Left lung (tissue), 10 donors: ENCODE data around the gene RCOR2. TPM values are rescaled to one million over a fixed set of nuclear protein-coding genes. Genes with fewer than 3 reads are reported as not detected.

Experiments used
- ATAC-seq: fragments of 200-7000 bp; cut with Tn5 transposase; one replicate; pipeline ENCODE4 v1.9.1; 2020; ENCODE audit warnings: moderate library complexity
- DNase-seq, 4 donors: peaks; one replicate each; pipeline ENCODE4 v3.0.0-alpha.2; 2013 to 2020
- H3K27ac ChIP-seq, 2 donors: fragments of 200-600 bp; sonication (generic) in 1 of 2; one replicate each; pipeline versions ENCODE4 v1.5.0 to v1.8.0; 2020 to 2021
- H3K27me3 ChIP-seq, 2 donors: fragments of 200-600 bp; sonication (generic) in 1 of 2; one replicate each; pipeline versions ENCODE4 v1.5.0 to v1.8.0; 2020 to 2021
- H3K36me3 ChIP-seq, 2 donors: fragments of 200-600 bp; sonication (generic) in 1 of 2; one replicate each; pipeline versions ENCODE4 v1.5.0 to v1.8.0; 2020 to 2021
- H3K4me1 ChIP-seq, 2 donors: fragments of 200-600 bp; one replicate each; pipeline ENCODE4 v1.8.0; 2021
- H3K4me3 ChIP-seq, 2 donors: fragments of 200-600 bp; sonication (generic) in 1 of 2; one replicate each; pipeline versions ENCODE4 v1.5.0 to v1.8.0; 2020 to 2021; ENCODE audit warnings: mild to moderate bottlenecking in 1 of 2
- H3K9me3 ChIP-seq, 2 donors: fragments of 200-600 bp; sonication (generic) in 1 of 2; one replicate each; pipeline versions ENCODE4 v1.5.0 to v1.8.0; 2020 to 2021
- intact Hi-C, 2 donors: fragments of 100-400 bp; cut with DNase I; formaldehyde crosslinking; loops; one replicate each; pipeline versions ENCODE4 v1.11.2 to v1.14.2; 2022
- polyA plus RNA-seq, 6 donors: library from polyadenylated mRNA; unstranded; fragments of 120-200 nt; gene quantifications; one replicate each; pipeline ENCODE4 v1.2.1, GENCODE V29; 2013; ENCODE audit not compliant: insufficient read length in 6 of 6
- total RNA-seq, 2 donors: library from RNA; stranded (reverse); fragmentation: NEBNext Ultra II Directional; extraction: Animal tissue kit (Norgen Biotek cat#: 25700); gene quantifications; one replicate each; pipeline ENCODE4 v1.2.1, GENCODE V29; 2021
- TF ChIP-seq, protein P1 (sequence below), 2 donors: fragments of 200-600 bp; sonication (generic) in 1 of 2; IDR thresholded peaks; one replicate each; pipeline versions ENCODE4 v1.5.0 to v1.8.0; 2021; ENCODE audit warnings: antibody characterized with exemption in 2 of 2
- donor health status: DM: no; HTN: yes; CAD: no.
- donor health status: DM: no; HTN: no; CAD: no.

RCOR2 gene
- total and polyA plus RNA-seq, 8 donors, result 0.45 to 17.4 (median 12.4) TPM

DNA sequence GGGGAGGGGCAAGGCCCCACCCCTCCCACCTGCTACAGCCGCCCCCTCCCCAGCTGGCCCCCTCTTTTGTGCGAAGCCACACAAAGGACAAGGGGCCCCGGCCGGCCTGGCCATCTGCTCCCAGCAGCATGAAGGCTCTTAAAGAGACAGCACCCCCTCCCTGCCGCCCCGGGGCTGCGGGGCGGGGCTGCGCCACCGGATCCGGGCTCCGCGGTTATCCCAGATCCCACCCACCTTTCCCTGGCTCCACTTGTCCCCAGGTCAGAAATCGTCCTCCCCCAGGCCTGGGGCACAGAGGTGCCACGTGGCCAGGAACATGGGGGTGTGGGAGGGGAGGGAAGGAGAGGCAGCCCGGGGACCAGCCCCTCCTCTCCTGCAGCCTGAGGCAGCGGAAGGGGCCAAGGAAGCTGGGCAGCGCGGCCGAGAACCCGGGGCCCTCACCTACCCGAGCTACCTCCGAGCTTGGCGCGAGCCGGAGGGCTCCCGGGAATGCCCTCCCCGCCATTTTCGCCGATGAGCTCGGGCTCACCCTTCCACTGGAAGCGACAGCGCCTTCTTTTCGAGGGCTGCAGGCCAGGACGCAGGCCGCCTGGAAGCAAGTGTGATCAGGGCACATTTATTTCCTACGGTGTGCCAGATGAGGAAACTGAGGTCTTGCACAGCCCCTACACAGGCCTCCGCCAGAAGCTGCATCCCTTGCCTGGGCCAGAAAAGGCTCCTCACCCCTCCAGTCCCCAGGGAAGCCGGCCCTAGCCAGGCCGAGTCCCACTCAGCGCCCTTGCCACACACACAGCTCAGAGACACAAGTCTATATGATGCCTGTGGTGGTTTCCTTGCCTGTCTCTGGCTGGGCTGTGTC is 2.5 kb upstream of the RCOR2 start:
- peaks cover 25 to 52% of the 10 kb centered on the region in 2 donors for H3K4me1 ChIP-seq
- H3K36me3 ChIP-seq, result no peaks in the 10 kb centered on the region
- no peak overlapping the region for H3K27ac ChIP-seq
- TF ChIP-seq, protein P1, sequence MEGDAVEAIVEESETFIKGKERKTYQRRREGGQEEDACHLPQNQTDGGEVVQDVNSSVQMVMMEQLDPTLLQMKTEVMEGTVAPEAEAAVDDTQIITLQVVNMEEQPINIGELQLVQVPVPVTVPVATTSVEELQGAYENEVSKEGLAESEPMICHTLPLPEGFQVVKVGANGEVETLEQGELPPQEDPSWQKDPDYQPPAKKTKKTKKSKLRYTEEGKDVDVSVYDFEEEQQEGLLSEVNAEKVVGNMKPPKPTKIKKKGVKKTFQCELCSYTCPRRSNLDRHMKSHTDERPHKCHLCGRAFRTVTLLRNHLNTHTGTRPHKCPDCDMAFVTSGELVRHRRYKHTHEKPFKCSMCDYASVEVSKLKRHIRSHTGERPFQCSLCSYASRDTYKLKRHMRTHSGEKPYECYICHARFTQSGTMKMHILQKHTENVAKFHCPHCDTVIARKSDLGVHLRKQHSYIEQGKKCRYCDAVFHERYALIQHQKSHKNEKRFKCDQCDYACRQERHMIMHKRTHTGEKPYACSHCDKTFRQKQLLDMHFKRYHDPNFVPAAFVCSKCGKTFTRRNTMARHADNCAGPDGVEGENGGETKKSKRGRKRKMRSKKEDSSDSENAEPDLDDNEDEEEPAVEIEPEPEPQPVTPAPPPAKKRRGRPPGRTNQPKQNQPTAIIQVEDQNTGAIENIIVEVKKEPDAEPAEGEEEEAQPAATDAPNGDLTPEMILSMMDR (IDR thresholded peaks at IDR 0.05), result no peak
- DNase-seq (no peak), ATAC-seq (peak; percentile 3)
- intact Hi-C loops, result loop anchor here in 1 of 2 donors (10.0 kb wide), 1 partner anchor 75 kb away; no protein-coding TSS in a partner anchor
- no peaks in the 10 kb centered on the region for H3K9me3 ChIP-seq
- H3K4me3 ChIP-seq, result no peak overlapping the region
- peaks cover 0 to 59% of the 10 kb centered on the region in 2 donors for H3K27me3 ChIP-seq

DNA sequence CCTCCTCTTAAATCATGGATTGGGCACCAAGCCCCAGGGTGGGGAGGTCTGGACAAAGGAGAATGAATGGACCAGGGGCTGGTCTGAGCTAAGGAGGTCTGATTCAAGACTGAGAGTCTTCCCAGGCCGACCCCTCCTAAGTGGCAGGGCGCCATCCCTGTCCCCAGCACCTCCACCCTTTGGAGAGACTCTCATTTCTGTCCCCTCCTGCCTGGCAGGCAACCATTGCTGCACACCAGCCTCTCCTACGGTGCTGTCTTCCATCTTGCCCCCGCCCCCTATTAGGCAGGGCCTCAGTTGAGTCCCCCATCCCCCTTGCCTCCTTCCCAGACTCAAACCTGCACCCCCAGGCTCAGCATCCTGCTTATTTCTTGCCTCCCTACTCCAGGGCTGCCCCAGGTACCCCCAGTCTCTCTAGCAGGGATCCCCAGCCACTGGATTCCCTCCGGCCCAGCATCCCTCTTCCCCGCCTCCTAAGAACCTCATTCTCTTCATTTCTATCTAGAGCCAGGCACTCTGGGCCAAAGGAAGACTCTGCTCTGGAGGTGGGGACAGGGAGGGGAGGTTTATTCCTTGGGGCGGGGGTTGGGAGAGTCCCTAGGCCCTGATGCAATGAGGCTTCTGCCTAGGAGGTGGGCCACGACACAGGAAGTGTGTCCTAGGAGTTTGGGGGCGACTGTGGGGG is 1.7 kb upstream of the RCOR2 start:
- TF ChIP-seq, protein P1 (IDR thresholded peaks at IDR 0.05), result no peak
- ATAC-seq (no peak), DNase-seq (no peak)
- Histone ChIP-seq H3K27me3 (peaks cover 0 to 59% of the 10 kb centered on the region in 2 donors), H3K4me1 (peaks cover 25 to 52% of the 10 kb centered on the region in 2 donors), H3K4me3 (peak overlapping the region in 1 of 2 donors; percentile 35), H3K9me3 (no peaks in the 10 kb centered on the region), H3K27ac (peak overlapping the region; percentile 18 to 69), H3K36me3 (no peaks in the 10 kb centered on the region)
- intact Hi-C loops, result no loop called here

DNA sequence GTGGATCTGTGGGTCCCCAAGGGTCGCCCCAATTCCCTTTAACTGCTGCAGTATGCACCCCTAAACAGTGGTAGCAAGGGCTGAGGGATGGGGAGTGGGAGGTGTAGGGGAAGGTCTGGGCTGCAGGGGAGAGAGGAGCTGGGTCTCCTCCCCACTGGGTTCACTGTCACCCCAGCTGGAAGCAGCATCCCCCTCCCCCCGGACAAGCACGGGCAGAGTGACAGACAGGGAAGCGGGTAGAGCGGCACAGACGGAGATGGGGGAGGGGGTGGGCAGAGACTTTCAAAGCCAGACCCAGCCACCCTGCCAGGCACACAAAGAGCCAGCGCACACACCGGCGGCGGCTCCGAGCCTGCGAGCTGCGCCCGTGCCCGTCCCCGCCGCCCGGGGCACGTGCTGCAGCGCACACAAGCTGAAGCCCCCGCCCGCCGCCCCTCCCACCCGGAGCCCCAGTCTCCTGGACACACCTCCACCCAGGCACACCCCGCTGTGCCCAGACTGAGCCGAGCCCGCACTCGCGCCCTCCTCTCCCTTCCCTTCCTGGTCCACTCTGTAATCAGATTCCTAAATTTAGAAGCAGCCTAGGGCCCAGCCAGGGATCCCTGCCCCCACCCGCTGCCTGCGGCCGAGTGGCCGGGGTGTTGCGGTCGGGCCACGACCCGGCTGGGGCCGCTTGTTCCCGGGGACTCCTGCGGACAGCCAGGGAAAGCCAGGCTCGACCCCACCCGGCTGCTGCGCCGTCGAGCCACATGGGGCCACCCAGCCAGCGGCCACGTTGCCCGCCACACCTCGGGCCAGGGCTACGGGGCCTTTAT is 935 bp upstream of the RCOR2 start:
- Histone ChIP-seq H3K27ac (peak overlapping the region; percentile 18 to 69), H3K4me3 (peak overlapping the region; percentile 35), H3K4me1 (peaks cover 25 to 52% of the 10 kb centered on the region in 2 donors), H3K27me3 (peaks cover 0 to 59% of the 10 kb centered on the region in 2 donors), H3K9me3 (no peaks in the 10 kb centered on the region), H3K36me3 (no peaks in the 10 kb centered on the region)
- intact Hi-C loops, result no loop called here
- DNase-seq (peak in 1 of 4 donors; percentile 51), ATAC-seq (peak; percentile 56)
- TF ChIP-seq, protein P1 (IDR thresholded peaks at IDR 0.05), result no peak

DNA sequence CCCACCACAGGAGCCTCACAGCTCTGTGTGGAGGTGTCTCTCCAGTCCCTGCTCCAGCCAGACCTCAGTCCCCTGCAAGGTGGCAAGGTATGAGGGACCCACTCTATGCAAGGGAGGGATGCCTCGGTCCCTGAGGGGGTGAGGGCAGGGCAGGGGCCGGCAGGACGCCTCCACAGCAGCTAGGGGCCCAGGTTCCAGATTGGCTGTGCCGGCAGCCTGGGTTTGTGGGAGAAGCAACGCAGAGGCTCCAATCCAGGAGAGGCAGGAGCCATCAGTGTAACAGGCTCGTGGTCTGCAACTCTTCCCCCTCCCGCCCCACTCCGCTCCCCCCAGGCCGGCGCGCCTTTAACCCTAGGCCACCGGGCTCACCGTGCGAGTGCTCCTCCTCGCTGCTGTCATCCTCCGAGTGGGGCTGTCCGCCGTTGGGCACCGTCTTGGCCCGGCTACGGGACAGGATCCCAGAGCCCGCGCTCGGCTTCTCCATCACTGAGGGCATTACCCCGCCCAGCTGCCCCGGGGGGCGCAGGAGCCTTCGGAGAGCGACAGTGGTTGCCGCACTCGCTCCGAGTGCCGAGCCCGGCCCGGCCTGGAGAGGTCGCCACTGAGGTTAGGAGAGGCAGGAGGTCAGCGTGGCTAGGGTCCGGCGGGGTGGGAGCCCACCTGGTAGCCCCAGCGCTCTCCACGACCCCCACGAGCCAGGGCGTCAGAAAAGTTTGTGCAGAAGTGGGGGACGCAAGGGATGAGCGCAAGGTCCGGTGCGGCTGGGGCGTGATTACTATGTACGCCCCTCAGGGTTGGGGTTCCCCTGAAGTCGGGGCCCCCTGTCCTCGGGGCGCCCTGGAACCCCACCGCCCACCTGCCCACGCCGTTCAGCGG is 765 bp downstream of the RCOR2 start:
- ATAC-seq, result no peak

More for the DNA sequence above, 765 bp downstream of the RCOR2 start:
- Histone ChIP-seq H3K9me3 (no peaks in the 10 kb centered on the region), H3K4me3 (peak overlapping the region; percentile 35 to 43), H3K4me1 (peaks cover 25 to 52% of the 10 kb centered on the region in 2 donors), H3K27ac (no peak overlapping the region), H3K27me3 (peaks cover 0 to 59% of the 10 kb centered on the region in 2 donors), H3K36me3 (peaks cover 0 to 4% of the 10 kb centered on the region in 2 donors)
- DNase-seq, result no peak
- TF ChIP-seq, protein P1 (IDR thresholded peaks at IDR 0.05), result peak in 1 of 2 donors; percentile 12
- intact Hi-C loops, result no loop called here
